22Rv1 (cell line): ENCODE measurements around the gene USP19.

Experiments
- CTCF ChIP-seq: fragments of 450-650 bp; IDR thresholded peaks from 2 replicates; pipeline ENCODE4 v1.5.1; 2017; ENCODE audit warnings: mild to moderate bottlenecking
- ZFX ChIP-seq: fragments of 450-650 bp; IDR thresholded peaks from 2 replicates; pipeline ENCODE4 v1.6.1; 2017; ENCODE audit warnings: antibody characterized with exemption, borderline replicate concordance

- no peak for TF ChIP-seq CTCF
- no peak for TF ChIP-seq ZFX
Measured at GRCh38 chr3:49100046-49100615, 20.5 kb downstream of the USP19 start.
